GM19324 (cell line): ENCODE measurements around the gene IGF2BP2.

Source experiments
- ATAC-seq: cut with Tn5 transposase; IDR thresholded peaks from one replicate; pipeline ENCODE4 v1.9.1; 2021; ENCODE audit warnings: mild to moderate bottlenecking, moderate library complexity; ENCODE audit not compliant: unreplicated experiment, low FRiP score

The IGF2BP2 gene

GRCh38 chr3:185595526-185595925 lies 229.3 kb downstream of the IGF2BP2 start:
- no peak for ATAC-seq

- no peak for ATAC-seq
Measured at GRCh38 chr3:185594073-185594472, 230.8 kb downstream of the IGF2BP2 start.
